Measurements from ENCODE around the gene ZNF687.

DNA sequence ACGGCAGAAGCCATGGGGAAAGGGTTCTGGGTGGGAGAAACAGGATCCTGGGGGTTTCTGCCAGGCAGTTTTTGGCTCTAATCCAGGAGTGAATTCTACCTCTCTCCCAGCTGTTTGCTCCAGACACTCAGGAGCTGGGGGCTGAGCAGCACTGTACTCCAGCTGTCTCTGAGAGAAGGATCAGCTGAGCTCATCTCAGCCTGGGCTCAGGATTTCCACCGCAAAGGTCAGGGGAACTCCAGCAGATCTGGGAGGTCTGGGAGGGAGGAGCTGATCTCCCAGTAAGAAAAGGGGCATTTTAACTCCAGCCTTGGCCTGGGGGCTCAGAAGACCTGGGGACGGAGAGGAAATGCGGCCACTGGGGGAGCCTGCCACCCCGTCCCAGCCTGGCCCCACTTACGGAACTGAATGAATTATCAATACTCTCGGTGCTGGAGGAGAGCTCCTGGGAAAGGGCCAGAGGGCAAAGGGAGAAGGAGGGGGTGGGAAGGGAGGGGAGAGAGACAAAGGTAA, 27.8 kb downstream of the ZNF687 start:
- no peak for TF ChIP-seq ZFX (IDR thresholded peaks at IDR 0.05)
- TF ChIP-seq, protein P1, sequence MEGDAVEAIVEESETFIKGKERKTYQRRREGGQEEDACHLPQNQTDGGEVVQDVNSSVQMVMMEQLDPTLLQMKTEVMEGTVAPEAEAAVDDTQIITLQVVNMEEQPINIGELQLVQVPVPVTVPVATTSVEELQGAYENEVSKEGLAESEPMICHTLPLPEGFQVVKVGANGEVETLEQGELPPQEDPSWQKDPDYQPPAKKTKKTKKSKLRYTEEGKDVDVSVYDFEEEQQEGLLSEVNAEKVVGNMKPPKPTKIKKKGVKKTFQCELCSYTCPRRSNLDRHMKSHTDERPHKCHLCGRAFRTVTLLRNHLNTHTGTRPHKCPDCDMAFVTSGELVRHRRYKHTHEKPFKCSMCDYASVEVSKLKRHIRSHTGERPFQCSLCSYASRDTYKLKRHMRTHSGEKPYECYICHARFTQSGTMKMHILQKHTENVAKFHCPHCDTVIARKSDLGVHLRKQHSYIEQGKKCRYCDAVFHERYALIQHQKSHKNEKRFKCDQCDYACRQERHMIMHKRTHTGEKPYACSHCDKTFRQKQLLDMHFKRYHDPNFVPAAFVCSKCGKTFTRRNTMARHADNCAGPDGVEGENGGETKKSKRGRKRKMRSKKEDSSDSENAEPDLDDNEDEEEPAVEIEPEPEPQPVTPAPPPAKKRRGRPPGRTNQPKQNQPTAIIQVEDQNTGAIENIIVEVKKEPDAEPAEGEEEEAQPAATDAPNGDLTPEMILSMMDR (conservative IDR thresholded peaks at IDR 0.05) = no peak

Data from C4-2B (cell line).